Activated T-cell treated with anti-CD3 and anti-CD28 coated beads, Interleukin-2, amount 50 U/mL, for 48 hours (primary cell): ENCODE results near the gene MFSD11.
"Not testable (repeated sequence)": the region's sequence is repeated elsewhere in the genome, so short reads cannot be mapped to it uniquely, and the experiment has no call there.

ENCODE experiments used
- DNase-seq, 2 experiments: peaks; one replicate each; pipeline ENCODE4 v3.0.0-alpha.2; 2020

MFSD11 gene

DNA sequence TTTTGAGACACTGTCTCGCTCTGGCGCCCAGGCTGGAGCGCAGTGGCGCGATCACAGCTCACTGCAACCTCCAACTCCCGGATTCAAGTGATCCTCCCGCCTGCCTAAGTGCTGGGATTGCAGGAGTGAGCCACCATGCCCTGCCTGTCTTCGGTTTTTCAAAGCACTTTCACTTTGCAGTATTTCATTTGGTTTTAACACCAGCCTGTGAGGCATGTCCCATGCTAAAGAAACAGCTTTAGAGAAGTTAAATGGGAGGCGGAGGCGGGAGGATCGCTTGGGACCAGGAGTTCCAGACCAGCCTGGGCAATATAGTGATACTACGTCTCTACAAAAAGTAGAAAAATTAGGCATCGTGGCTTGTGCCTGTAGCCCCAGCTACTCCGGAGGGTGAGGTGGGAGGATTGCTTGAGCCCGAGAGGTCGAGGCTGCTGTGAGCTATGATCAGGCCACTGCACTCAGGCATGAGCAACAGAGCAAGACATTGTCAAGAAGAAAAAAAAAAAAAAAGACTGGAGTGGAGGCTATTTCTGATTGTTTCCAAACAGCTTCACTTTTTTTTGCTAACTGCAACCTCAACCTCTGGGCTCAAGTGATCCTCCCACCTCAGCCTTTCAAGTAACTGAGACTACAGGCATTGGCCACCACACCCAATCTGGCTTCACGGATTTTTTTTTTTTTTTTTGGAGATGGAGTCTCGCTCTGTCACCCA, 10.0 kb upstream of the MFSD11 start:
- DNase-seq, result peak; percentile 48

DNA sequence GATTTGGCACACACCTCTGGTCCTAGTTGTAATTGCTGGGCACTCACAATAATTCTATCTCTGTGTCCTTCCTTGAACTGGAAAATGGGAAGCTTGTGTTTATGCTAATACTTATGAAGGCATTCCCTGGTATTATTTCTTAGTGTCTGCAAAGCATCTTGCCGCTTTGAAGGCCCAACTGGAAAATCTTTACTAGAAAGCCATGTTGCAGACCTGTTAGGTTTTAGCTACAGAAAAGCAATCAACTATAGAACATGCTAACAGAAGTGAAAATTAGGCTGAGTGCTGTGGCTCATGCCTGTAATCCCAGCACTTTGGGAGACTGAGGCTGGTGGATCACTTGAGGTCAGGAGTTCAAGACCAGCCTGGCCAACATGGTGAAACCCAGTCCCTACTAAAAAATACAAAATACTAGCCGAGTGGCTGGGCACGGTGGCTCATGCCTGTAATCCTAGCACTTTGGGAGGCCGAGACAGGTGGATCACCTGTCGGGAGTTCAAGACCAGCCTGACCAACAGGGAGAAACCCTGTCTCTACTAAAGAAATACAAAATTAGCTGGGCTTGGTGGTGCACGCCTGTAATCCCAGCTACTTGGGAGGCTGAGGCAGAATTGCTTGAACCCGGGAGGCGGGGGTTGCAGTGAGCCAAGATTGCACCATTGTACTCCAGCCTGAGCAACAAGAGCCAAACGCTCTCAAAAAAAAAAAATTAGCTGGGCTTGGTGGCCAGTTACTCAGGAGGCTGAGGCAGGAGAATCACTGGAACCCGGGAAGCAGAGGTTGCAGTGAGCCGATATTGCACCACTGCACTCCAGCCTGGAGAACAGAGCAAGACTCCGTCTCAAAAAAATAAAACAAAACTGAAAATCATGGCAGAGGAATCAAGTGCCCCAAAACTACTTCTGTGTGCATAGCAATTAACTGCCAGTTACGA, 5.9 kb upstream of the MFSD11 start:
- not testable (repeated sequence) for DNase-seq

DNA sequence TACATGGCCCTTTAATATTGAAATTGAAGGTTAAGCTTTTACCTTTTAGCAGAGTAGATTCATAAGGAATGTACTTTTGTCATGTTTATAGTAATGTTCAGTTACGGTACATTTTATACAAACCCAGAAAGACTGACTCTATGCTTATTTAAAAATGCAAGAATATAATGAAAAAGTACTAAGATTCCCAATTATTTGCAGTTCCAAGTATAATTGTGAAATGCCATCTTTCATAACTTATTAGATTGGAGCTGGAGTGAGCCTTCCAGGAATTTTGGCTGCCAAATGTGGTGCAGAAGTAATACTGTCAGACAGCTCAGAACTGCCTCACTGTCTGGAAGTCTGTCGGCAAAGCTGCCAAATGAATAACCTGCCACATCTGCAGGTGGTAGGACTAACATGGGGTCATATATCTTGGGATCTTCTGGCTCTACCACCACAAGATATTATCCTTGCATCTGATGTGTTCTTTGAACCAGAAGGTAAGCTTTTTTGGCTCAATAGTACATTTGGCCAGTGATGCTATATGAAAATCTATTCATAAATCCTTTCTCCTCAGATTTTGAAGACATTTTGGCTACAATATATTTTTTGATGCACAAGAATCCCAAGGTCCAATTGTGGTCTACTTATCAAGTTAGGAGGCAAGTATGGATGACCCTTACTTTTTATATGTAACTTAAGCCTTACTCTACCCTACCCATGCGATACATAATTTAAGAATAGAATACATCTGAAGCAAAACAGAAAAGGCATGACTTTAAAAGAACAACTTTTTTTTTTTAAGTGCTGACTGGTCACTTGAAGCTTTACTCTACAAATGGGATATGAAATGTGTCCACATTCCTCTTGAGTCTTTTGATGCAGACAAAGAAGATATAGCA, 4.9 kb upstream of the MFSD11 start:
- no peak for DNase-seq

DNA sequence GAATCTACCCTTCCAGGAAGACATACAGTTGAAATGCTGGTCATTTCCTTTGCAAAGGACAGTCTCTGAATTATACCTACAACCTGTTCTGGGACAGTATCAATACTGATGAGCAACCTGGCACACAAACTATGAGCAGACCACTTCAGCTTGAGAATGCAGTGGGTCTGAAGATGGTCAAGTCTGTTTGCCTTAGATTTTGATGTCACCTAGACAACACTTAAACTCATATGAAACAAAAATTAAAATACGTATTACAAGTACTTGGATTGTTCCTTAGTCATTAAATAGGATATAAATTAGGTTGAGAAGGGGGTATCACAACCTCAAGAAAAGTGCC, 4.3 kb upstream of the MFSD11 start:
- DNase-seq, result no peak

DNA sequence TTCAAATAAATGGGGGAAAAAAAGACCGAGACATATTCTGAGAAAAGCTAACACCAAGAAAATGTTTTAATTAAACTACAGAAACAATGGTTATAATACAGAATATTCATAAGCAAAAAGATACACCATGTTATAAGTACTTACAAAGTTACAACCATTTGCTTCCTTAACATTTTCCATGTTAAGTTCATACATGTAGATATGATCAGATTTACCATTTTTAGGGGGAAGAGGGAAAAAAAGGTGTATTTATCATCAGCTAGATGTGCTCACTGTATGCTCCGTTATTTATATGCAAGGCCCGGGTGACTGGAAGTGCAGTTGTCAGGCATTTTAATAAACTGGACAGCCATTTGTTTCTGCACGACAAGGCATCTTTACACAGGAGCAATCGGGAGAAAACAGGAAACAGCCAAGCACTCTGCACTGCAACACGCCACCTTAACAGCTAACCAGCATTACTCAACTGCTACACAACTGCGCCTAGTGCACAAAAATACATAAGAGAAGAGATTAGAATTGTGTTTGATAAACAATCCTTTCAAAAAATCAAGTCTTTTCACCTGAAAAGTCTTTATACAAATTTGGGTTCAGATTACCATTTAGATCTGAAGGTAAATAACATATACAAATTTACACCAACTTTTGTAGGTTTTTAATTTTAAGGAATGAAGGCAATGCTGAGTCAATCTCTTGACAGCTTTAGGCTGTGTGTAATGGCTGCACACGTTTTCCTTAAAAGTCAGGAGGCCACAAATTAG, 3.7 kb upstream of the MFSD11 start:
- DNase-seq, result peak in 1 of 2 experiments; percentile 24

DNA sequence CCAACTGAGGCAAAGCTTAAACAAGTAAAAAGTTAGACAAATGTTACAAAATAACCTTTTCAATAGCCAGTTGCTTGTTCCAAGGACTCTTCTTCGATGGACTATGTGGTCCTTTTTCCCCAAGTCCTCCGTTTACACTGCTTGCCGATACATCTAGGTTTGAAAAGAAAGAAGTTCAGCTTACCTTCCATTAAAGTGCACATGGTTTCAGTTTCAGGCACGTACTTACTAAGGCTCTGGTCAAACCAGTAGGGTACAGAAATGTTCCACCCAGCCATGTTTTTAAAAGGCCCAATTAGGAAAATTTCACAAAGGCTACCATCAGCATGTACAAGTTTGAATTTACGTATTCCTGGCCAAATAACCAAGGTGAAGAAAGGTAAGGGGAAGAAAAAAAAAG, 2.9 kb upstream of the MFSD11 start:
- no peak for DNase-seq

DNA sequence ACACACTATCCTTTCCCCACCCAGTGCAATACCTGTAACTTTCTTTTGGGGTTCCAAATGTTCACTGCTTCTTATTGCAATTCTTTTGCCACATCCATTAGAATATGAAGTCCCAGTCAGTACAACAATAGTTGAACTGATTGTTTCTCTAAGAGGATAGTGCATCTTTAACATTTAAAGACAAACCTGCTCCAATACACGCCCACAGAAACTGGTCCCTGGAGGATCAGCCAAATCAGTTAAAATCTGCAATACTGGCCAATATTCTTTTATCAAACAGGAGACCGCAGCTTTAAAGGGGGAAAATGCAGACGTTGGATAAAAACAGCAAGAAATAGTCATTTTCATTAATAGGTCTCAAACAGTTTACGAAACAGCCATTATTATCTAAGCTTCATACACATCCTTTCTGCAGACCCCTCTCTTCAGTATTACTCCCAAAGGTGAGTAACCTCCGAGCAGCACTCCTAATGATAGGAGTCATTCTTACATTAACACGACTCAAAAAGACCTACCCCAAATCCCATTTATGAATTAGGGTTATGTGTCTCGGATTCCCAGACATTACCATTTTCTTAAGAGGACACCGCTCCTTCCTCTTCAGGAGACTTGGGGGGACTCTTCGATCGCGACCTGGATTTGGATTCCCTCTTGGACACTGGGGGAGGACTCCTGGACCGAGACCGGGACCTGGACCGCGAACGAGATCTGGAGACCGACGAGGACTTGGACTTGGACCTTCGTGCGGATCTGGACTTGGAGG, 2.2 kb upstream of the MFSD11 start:
- DNase-seq, result no peak

DNA sequence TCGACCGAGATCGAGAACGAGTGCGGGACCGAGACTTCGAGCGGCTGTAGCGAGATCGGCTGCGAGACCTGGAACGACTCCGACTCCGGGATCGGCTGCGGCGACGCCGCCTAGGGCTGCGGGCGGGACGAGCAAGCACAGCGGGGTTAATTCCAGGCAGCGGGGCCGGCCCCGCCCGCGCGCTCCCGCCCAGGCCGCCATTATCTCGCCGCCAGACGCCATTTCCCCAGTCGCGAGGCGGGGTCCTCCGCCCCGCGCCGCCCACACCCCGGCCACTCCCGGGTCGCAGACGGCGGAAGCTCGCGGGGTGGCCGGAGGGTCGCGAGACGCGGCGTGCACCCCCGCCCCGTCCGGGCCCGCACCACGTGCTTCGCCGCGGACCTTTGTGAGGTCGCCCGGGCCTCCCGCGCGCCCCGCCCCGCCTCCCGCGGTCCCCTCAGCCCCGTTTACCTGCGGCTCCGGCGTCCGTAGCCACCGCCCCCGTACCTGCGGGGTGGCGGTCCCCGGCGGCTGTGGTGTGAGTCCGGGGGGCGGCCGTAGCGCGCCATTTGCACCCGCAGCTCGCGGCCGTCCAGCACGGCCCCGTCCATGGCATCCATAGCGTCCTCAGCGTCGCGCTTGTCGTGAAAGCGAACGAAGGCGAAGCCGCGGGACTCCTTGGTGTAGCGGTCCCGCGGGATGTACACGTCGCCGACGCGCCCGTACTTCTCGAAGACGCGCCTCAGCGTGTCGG, 1.4 kb upstream of the MFSD11 start:
- peak; percentile 64 to 75 for DNase-seq

DNA sequence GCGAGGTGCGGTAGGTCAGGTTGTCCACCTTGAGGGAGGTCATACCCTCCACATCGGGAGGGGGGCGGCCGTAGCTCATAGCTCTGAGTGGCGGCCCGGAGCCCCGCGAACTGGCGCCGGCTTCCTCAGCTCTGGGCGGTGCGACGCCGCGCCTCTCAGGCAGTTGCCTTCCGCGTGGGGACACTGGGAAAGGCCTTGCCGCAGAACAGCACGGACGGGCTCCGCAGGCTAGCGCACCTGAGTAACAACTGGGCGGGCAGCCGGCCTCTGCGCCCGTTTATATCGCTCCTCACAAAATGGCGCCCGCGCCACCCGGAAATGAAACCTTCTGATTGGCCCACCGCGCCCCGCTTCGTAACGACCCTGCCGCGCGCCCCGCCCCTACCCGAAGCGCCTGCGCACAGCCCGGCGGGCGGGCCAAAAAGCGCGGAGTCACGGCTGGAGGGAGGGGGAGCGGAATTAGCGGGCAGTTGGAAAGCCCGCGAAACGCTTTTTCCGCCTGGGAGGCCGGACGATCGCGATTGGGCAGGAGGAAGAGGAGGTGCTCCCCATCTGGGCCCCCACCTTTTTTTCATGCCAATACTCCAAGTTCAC, 740 bp upstream of the MFSD11 start, which contains the start of gene SRSF2:
Gene SRSF2 (minus strand): TSS at position 250 of the 594 bp plus-strand sequence. CDS start 171 bp downstream, at position 79.
- DNase-seq, result peak; percentile 99

DNA sequence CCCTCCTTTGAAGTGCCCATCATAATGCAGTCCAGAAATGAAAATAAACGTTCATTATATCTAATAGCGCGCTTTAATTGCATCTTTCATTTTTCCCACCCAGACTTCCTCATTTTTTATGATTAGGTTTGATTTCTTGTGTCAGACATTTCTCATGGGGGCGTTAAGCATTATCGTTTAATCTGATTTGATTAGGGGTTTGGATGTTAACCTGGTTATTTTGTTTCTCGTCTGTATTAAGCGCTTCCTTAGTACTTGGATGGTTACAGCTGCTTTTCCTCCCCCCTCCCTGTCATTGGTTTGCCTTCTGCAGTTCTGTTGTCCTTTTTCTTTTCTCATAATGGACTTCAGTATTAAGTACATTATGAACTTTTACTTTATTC, 540 bp downstream of the MFSD11 start:
- DNase-seq, result no peak

DNA sequence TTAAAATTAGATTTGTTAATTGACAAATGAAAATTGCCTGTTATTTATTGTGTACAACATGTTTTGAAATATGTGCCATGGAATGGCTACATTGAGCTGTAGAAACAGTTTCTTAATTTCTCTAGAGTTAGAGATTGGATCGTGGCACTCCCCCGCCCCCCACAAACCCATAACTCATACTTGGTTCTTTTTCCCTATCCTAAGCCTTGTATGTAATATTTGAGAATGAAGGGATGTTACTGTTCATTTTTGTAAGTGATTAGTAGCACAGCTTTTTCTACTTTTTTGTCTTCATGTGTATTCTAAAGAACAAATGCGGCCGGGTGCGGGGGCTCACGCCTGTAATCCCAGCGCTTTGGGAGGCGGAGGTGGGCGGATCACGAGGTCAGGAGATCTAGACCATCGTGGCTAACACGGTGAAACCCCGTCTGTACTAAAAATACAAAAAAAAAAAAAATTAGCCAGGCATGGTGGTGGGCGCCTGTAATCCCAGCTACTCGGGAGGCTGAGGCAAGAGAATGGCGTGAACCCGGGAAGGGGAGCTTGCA, 1.7 kb downstream of the MFSD11 start:
- DNase-seq, result not testable (repeated sequence)

DNA sequence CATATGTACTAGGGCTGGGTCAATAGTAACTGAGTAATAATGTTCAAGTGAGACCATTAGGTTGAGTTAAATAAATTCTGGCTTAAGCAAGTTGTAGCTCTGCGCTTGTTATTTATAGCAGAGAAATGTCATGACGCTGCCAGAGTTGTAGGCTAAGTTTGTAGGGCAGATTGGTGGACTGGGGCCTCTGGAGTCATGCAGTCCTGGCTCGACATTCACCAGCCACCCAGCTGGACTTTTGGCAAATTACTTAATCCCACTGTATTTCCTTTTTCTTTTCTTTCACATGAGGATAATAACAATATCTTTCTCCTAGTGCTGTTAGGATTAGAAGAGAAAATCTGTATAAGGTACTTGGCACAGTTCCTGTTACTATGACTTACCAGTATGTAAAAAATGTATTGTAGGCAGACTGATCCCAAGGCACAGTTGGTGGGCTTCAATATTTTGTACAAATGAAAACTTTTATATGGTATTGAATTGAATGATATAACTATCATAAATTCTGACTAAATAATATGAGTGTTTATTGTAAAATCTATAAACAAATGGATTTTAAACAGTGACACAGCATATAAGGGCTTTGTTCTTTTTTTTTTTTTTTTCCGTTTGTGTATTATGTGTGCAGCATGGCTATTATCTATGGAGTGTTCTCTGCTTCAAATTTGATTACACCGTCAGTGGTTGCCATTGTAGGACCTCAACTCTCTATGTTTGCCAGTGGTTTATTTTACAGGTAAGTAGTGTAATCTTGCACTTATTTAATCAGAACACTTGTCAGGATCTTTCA, 2.6 kb downstream of the MFSD11 start:
- DNase-seq, result no peak

DNA sequence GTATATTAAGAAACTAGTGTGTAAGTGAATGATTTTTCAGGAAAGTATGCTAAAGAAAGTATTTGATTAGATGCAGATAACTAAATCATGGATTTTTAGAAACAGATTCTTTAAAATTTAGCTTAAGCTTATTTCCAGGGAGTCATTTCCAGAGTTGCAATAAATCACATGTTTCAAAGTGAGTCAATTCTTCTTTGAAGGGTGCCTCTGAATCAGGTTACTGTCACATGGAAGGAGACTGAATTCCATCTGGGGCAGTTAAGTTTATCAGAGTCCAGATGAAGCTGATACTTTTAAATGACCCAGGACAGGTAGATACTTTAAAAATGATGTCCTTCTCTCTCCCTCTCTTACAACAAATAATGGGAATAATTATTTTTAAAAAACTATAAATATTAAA, 5.0 kb downstream of the MFSD11 start:
- no peak for DNase-seq

DNA sequence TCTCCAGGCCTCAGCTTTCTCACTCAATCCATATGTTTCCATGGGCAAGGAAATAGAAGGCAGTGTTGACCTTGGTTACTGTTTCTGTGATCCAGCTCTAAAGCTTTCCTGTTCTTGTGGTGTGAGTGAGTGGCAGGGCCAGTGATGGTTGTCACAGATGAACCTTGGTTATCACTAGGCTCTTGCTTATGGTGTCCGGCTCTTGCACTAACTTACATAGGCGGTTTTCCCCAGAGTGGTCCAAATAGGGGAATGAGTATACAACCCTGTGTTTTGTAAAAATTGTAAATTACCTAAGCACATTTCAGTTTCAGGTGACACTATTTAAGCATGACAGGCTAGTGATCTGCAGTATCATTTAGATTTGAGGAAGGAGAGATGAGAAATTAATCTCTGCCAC, 6.8 kb downstream of the MFSD11 start:
- DNase-seq, result no peak

DNA sequence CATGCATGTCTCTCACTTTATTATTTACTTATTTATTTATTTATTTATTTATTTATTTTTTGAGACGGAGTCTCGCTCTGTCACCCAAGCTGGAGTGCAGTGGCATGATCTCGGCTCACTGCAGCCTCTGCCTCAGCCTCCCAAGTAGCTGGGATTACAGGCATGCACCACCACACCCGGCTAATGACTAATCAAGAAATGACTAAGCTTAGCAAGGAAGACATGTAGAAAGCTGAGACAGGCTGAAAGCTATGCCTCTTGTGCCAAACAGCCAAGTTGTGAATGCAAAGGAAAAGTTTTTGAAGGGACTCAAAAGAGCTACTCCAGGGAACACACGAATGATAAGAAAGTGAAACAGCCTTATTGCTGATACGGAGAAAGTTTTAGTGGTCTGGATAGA, 7.9 kb downstream of the MFSD11 start:
- DNase-seq, result peak in 1 of 2 experiments; percentile 30

DNA sequence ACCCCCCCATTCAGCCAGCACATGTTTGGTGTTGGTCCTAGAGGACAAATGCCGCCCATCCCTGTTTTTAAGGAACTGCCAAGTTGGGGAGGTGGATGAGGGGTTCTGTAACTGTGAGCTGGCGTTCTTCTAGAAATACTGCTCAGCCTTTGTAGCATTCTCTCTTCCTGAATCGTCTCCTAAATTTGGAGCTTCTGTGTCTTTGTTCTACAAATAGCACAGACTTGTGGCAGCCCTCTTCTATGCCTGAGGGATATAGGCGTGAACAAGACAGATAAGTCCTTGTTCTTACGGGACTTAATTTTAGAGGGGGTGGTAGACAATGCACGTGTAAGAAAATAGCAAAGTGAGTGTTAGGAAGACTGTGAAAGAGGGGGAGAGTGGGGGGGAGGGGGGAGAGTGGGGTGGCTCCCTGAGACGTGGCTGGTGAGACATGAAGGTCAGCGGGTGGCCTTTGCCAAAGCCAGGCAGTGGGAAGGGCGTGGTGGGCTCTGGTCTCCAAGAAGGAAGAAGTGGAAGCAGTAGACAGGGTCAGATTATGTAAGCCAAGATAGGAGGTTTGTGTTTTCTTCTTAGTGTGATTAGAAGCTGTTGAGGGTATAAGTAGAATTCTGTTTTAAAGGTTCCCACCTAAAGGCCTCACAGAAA, 9.9 kb downstream of the MFSD11 start:
- DNase-seq, result no peak

DNA sequence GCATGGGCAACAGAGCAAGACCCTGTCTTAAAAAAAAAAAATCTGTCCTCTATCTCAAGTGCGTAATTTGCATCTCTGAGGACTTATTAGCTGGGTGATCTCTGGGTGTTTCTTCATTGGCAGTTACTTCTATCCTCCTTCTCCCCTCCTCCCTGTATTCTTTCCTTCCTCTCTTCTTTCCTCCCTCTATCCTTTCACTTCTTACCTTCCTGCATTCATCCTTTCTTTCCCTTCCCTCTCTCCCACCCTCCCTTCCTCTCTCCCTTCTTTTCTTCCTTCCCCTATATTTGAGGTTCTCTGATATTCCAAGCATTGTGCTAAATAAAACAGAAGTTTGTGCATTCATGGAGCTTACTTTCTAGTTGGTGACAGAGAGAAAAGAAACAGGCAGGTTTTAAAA, 10.7 kb downstream of the MFSD11 start:
- DNase-seq, result no peak

DNA sequence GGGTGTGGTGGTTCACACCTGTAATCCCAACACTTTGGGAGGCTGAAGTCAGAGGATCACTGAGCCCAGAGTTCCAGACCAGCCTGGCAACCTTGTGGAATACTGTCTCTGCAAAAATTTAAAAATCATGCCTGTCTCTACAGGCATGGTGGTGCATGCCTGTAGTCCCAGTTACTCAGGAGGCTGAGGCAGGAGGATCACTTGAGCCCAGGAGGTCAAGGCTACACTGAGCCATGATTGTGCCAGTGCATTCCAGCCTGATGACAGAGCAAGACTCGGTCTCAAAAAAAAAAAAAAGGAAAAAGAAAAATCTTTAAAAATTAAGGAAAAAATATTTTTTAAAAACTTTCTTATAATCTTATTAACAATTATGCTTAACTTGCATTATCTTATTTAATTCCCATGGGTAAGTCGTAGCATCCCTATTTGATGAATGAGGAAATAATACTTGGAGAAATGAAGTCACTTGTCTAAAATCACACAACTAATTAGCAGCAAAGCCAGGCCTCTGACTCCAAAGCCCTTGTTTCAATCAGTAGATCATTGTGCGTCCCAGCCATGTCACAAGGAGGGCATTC, 13.6 kb downstream of the MFSD11 start:
- DNase-seq, result no peak
